ENCODE results near the gene KDM4C.

DNA sequence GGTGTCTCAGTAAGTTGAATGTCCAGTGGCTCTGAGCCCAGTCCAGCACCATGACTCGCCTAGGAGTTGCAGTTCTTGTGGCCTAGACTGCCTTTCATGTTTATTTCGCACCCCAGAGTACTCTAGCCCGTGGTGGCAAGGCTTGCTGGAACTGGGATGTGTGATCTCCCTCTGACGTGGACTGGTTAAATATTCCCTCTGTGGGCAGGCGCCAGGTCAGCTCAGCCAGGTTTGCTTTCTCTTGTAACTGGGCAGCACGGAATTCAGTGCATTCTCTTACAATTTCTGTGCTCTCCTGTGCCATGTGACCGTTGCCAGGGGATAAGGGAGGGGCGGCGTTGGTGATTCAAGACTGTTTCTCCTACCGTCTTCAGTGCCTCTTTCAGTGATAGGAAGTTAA lies 270.8 kb downstream of the KDM4C start:
- TF ChIP-seq EZH2phosphoT487 (IDR thresholded peaks at IDR 0.05; ENCODE audit: insufficient read depth, low read depth) (no peak), EZH2 (IDR thresholded peaks at IDR 0.05; ENCODE audit: insufficient read depth, poor library complexity, severe bottlenecking) (no peak)
